Right lobe of liver (tissue), 6 donors: ENCODE measurements around the gene FBXL14. TPM values are rescaled to one million over a fixed set of nuclear protein-coding genes. Genes with fewer than 3 reads are reported as not detected.

Source experiments
- ATAC-seq, 4 donors: fragments of 200-7000 bp; cut with Tn5 transposase; one replicate each; pipeline ENCODE4 v1.9.1; 2020; ENCODE audit warnings: mild to moderate bottlenecking in 4 of 4, moderate library complexity in 4 of 4
- DNase-seq, 3 donors: peaks; one replicate each; pipeline ENCODE4 v3.0.0-alpha.2; 2020
- H3K27ac ChIP-seq, 3 donors: fragments of 200-600 bp; one replicate each; pipeline ENCODE4 v1.8.0; 2022
- H3K27me3 ChIP-seq, 2 donors: fragments of 200-600 bp; one replicate each; pipeline ENCODE4 v1.8.0; 2022
- H3K36me3 ChIP-seq, 4 donors: fragments of 200-600 bp; sonication (generic) in 1 of 4; one replicate each; pipeline versions ENCODE4 v1.5.1 to v1.8.0; 2017 to 2022; ENCODE audit warnings: control low read depth in 1 of 4
- H3K4me1 ChIP-seq, 4 donors: fragments of 200-600 bp; sonication (generic) in 1 of 4; one replicate each; pipeline versions ENCODE4 v1.5.1 to v1.8.0; 2017 to 2022; ENCODE audit warnings: control low read depth in 1 of 4
- H3K4me3 ChIP-seq, 3 donors: fragments of 200-600 bp; one replicate each; pipeline ENCODE4 v1.8.0; 2022
- H3K9me3 ChIP-seq, 4 donors: fragments of 200-600 bp; sonication (generic) in 1 of 4; one replicate each; pipeline versions ENCODE4 v1.5.1 to v1.8.0; 2017 to 2022; ENCODE audit warnings: control low read depth in 1 of 4
- POLR2A ChIP-seq: fragments of 450-650 bp; IDR thresholded peaks from one replicate; pipeline ENCODE4 v1.6.1; 2017; ENCODE audit warnings: antibody characterized with exemption, mild to moderate bottlenecking
- WGBS: methylation state at CpG from one replicate; pipeline ENCODE4 v1.1.6; 2018; ENCODE audit warnings: low coverage, low lambda C conversion rate; ENCODE audit not compliant: insufficient coverage; ENCODE audit errors: missing lambda C conversion rate; 5-methylcytosine and 5-hydroxymethylcytosine counted together
- intact Hi-C, 2 donors: fragments of 100-400 bp; cut with DNase I; formaldehyde crosslinking; loops; one replicate each; pipeline versions ENCODE4 v1.11.2 to v1.14.1; 2022
- total RNA-seq, 6 experiments: library from RNA; depleted of rRNA in 2 of 6; stranded (reverse); fragments of >200 nt in 2 of 6; fragmentation: NEBNext Ultra II Directional in 3 of 6; extraction: Animal tissue kit (Norgen Biotek cat#: 25700) in 3 of 6; gene quantifications; one replicate each; pipeline versions ENCODE4 v1.1.0 to v1.2.4, GENCODE V29; 2016 to 2023
- TF ChIP-seq, protein P1 (sequence below), 4 donors: fragments of 200-600 bp in 3 of 4; fragments of 450-650 bp in 1 of 4; IDR thresholded peaks; one replicate each; pipeline versions ENCODE4 v1.5.1 to v1.8.0; 2016 to 2022; ENCODE audit warnings: antibody characterized with exemption in 4 of 4, mild to moderate bottlenecking in 2 of 4
- donor health status: DM: no; HTN: yes; CAD: no.
- donor health status: DM: no; HTN: no; CAD: no.
- donor health status: DM: no; HTN: no; CAD: no.
- donor health status: DM: no; HTN: yes; CAD: no.
- donor health status: DM: no; HTN: yes; CAD: no.

Gene FBXL14
- total RNA-seq, 6 experiments from 2014 or later: 4.7 to 6.8 (median 5.4) TPM

DNA sequence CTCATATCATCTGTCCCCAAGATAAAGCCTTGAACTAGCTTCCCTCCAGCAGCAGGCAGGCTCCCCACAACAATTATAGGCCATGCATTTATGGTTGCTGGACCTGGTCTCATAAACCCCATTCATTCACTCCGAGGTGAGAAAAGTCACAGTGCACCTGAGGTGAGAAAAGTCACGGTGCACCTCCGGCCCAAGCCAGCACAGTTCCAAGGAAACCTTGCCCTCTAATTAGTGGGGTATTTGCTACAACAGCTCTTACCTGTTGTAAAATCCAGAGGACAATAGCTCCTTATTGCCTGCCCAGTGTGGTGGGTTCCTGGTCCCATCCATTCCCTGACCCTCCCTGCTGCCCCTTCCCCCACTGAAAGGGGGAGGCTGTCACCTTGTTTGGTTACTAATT is 65.6 kb downstream of the FBXL14 start:
- TF ChIP-seq POLR2A: no peak
- TF ChIP-seq, protein P1, sequence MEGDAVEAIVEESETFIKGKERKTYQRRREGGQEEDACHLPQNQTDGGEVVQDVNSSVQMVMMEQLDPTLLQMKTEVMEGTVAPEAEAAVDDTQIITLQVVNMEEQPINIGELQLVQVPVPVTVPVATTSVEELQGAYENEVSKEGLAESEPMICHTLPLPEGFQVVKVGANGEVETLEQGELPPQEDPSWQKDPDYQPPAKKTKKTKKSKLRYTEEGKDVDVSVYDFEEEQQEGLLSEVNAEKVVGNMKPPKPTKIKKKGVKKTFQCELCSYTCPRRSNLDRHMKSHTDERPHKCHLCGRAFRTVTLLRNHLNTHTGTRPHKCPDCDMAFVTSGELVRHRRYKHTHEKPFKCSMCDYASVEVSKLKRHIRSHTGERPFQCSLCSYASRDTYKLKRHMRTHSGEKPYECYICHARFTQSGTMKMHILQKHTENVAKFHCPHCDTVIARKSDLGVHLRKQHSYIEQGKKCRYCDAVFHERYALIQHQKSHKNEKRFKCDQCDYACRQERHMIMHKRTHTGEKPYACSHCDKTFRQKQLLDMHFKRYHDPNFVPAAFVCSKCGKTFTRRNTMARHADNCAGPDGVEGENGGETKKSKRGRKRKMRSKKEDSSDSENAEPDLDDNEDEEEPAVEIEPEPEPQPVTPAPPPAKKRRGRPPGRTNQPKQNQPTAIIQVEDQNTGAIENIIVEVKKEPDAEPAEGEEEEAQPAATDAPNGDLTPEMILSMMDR (IDR thresholded peaks at IDR 0.05): no peak
- peaks cover 0 to 6% (median 0%) of the 10 kb centered on the region in 4 donors for H3K4me1 ChIP-seq
- intact Hi-C loops: no loop called here
- H3K36me3 ChIP-seq: no peaks in the 10 kb centered on the region
- no peak overlapping the region for H3K4me3 ChIP-seq
- DNase-seq (no peak), ATAC-seq (no peak)
- H3K9me3 ChIP-seq: no peaks in the 10 kb centered on the region
- H3K27ac ChIP-seq: no peak overlapping the region
- 86% methylated on average over 1 of the region's 3 CpGs for WGBS
- peaks cover 0 to 8% of the 10 kb centered on the region in 2 donors for H3K27me3 ChIP-seq

DNA sequence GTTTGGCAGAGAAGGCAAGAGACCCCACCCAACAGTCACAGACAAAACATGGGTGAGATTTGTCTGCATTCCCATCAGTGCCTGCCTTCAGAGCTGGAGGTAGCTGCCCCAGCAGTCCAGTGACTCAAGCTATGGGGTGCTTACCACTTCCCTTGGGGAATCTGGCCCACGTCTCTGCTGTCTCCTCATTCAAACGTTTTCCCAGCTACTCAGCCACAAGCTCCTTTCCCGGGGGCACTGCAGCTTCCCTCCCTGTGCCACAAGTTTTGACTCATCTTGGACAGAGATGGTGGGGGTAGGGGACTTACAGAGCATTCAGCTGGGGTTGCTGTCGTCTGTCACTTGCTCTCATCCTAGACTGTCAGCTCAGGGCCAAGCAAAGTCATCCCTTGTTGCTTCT is 66.6 kb downstream of the FBXL14 start:
- no peaks in the 10 kb centered on the region for H3K9me3 ChIP-seq
- H3K4me1 ChIP-seq: peaks cover 0 to 6% (median 0%) of the 10 kb centered on the region in 4 donors
- TF ChIP-seq, protein P1 (IDR thresholded peaks at IDR 0.05): no peak
- TF ChIP-seq POLR2A: no peak
- 53% methylated on average over 3 of the region's 4 CpGs for WGBS
- no peaks in the 10 kb centered on the region for H3K36me3 ChIP-seq
- H3K4me3 ChIP-seq: no peak overlapping the region
- peaks cover 0 to 8% of the 10 kb centered on the region in 2 donors for H3K27me3 ChIP-seq
- intact Hi-C loops: no loop called here
- no peak for DNase-seq
- no peak for ATAC-seq
- no peak overlapping the region for H3K27ac ChIP-seq

DNA sequence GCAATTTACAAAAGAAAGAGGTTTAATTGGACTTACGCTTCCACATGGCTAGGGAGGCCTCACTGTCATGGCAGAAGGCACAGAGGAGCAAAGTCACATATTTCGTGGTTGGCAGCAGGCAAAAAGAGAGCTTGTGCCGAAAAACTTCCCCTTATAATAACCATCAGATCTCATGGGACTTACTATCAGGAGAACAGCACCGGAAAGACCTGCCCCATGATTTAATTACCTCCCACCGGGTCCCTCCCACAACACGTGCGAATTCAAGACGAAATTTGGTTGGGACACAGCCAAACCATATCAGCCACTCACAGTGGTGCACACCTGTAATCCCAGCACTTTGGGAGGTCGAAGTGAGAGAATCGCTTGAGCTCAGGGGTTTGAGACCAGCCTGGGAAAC is 68.5 kb downstream of the FBXL14 start:
- 70% methylated on average over 10 of the region's 10 CpGs for WGBS
- H3K9me3 ChIP-seq: no peaks in the 10 kb centered on the region
- H3K4me1 ChIP-seq: no peaks in the 10 kb centered on the region
- H3K27me3 ChIP-seq: peaks cover 0 to 8% of the 10 kb centered on the region in 2 donors
- intact Hi-C loops: no loop called here
- no peak for ATAC-seq
- TF ChIP-seq, protein P1 (IDR thresholded peaks at IDR 0.05): no peak
- no peak for TF ChIP-seq POLR2A
- H3K36me3 ChIP-seq: no peaks in the 10 kb centered on the region
- H3K4me3 ChIP-seq: no peak overlapping the region
- no peak overlapping the region for H3K27ac ChIP-seq
- no peak for DNase-seq

DNA sequence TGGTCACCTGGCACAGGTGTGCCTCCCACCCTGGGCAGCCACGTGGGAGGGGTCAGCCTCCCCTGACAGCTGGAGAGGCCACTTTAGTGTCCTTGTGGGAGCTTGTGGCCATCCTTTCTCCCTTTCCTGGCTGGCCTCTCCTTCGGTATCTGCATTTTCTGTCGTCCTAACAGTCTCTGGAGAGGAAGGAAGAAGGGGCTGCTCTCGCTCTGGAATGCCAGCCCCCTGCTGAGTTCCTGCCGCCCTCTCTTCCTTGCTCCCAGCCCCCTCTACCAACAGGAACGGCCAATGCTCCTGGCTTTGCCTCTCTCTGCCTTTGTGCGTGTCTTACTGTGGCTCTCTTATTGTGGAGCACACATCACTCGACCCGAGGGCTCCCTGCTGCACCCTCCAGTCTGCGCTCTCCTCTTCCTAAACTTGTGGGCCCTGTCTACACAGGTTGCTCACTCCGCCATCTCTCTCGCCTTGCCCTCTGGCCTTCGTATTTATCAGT is 70.8 kb downstream of the FBXL14 start:
- DNase-seq (no peak), ATAC-seq (no peak)

More for the DNA sequence above, 70.8 kb downstream of the FBXL14 start:
- Histone ChIP-seq H3K27ac (no peak overlapping the region), H3K27me3 (no peaks in the 10 kb centered on the region), H3K9me3 (no peaks in the 10 kb centered on the region), H3K36me3 (no peaks in the 10 kb centered on the region), H3K4me3 (no peak overlapping the region), H3K4me1 (peaks cover 0 to 9% (median 0%) of the 10 kb centered on the region in 4 donors)
- no peak for TF ChIP-seq POLR2A
- TF ChIP-seq, protein P1 (IDR thresholded peaks at IDR 0.05): no peak
- intact Hi-C loops: no loop called here
- 59% methylated on average over 9 of the region's 13 CpGs for WGBS
